DOHH2 (cell line): ENCODE results near the gene AIF1L.

Source experiments
- CTCF ChIP-seq: fragments of 200-600 bp; sonication (generic); IDR thresholded peaks from one replicate; pipeline ENCODE4 v1.5.1; 2014; ENCODE audit warnings: antibody characterized with exemption, mild to moderate bottlenecking, low read depth, low read length; ENCODE audit not compliant: poor library complexity, severe bottlenecking
- EZH2phosphoT487 ChIP-seq: fragments of 200-600 bp; sonication (generic); IDR thresholded peaks from 2 replicates; pipeline ENCODE4 v1.6.1; 2017; ENCODE audit warnings: borderline replicate concordance, mild to moderate bottlenecking, antibody characterized with exemption, low read length, moderate library complexity, mixed read lengths

- TF ChIP-seq CTCF, result no peak
- TF ChIP-seq EZH2phosphoT487, result no peak
Observed at GRCh38 chr9:131160416-131161112, 64.2 kb downstream of the AIF1L start.
